Smooth muscle cell (in vitro differentiated cells): Measurements from ENCODE around the gene USP17L25. TPM values are rescaled to one million over a fixed set of nuclear protein-coding genes. Genes with fewer than 3 reads are reported as not detected.
"Not testable (repeated sequence)": the region's sequence is repeated elsewhere in the genome, so short reads cannot be mapped to it uniquely, and the experiment has no call there.

ENCODE experiments used
- DNase-seq: peaks from one replicate; lab custom pipeline; 2025; ENCODE audit not compliant: unreplicated experiment; lab: John Stamatoyannopoulos, UW
- H2AFZ ChIP-seq: fragments of 200-600 bp; sonication (generic); 2 replicates; pipeline ENCODE4 v1.6.0; 2016; ENCODE audit warnings: antibody characterized with exemption, low read depth, mild to moderate bottlenecking
- H3F3A ChIP-seq: fragments of 200-600 bp; sonication (generic); 2 replicates; pipeline ENCODE4 v1.6.0; 2017; ENCODE audit warnings: antibody characterized with exemption, low read depth
- H3K27ac ChIP-seq: fragments of 200-600 bp; sonication (generic); 2 replicates; pipeline ENCODE4 v1.5.1; 2016; ENCODE audit warnings: low read depth, mild to moderate bottlenecking
- H3K27me3 ChIP-seq: fragments of 200-600 bp; sonication (generic); 2 replicates; pipeline ENCODE4 v1.6.1; 2016; ENCODE audit warnings: low read depth, mild to moderate bottlenecking
- H3K36me3 ChIP-seq: fragments of 200-600 bp; sonication (generic); 2 replicates; pipeline ENCODE4 v1.5.1; 2016; ENCODE audit warnings: low read depth
- H3K4me1 ChIP-seq: fragments of 200-600 bp; sonication (generic); 2 replicates; pipeline ENCODE4 v1.5.1; 2016; ENCODE audit warnings: low read depth
- H3K4me2 ChIP-seq: fragments of 200-600 bp; sonication (generic); 2 replicates; pipeline ENCODE4 v1.6.0; 2016; ENCODE audit warnings: mild to moderate bottlenecking
- H3K4me3 ChIP-seq: fragments of 200-600 bp; sonication (generic); 2 replicates; pipeline ENCODE4 v1.5.1; 2016; ENCODE audit warnings: mild to moderate bottlenecking
- H3K79me2 ChIP-seq: fragments of 200-600 bp; sonication (generic); 2 replicates; pipeline ENCODE4 v1.6.0; 2016; ENCODE audit warnings: low read depth, mild to moderate bottlenecking
- H3K9ac ChIP-seq: fragments of 200-600 bp; sonication (generic); 2 replicates; pipeline ENCODE4 v1.6.0; 2016; ENCODE audit warnings: low read depth
- H3K9me3 ChIP-seq: fragments of 200-600 bp; sonication (generic); replicated peaks from 2 replicates; pipeline ENCODE4 v1.5.1; 2016; ENCODE audit warnings: low read depth
- H4K20me1 ChIP-seq: fragments of 200-600 bp; sonication (generic); 2 replicates; pipeline ENCODE4 v1.6.0; 2016; ENCODE audit warnings: low read depth
- WGBS: methylation state at CpG from one replicate; pipeline ENCODE4 v1.1.7; 2016; ENCODE audit warnings: low lambda C conversion rate; 5-methylcytosine and 5-hydroxymethylcytosine counted together
- polyA plus RNA-seq: library from polyadenylated mRNA; unstranded; fragments of >200 nt; fragmentation: Nextera tagmentation; extraction: Ambion mirVana; gene quantifications from 2 replicates; pipeline ENCODE4 v1.2.1, GENCODE V29; 2016
- total RNA-seq: library from RNA; depleted of rRNA; stranded (reverse); fragments of >200 nt; gene quantifications from 2 replicates; pipeline ENCODE4 v1.2.3, GENCODE V29; 2014

The USP17L25 gene
- total and polyA plus RNA-seq, 2 experiments from 2014 or later, result not detected

- not testable (repeated sequence) for H3K79me2 ChIP-seq, H3K27ac ChIP-seq, H3K4me2 ChIP-seq, H3K9ac ChIP-seq, H4K20me1 ChIP-seq, H3K4me3 ChIP-seq, H3K36me3 ChIP-seq, H3K4me1 ChIP-seq, H3F3A ChIP-seq, H3K9me3 ChIP-seq, H2AFZ ChIP-seq, DNase-seq, H3K27me3 ChIP-seq
- WGBS, result no CpG with 5 or more reads among the region's 15 CpGs
Observed at GRCh38 chr4:9362829-9363228, 33.1 kb downstream of the USP17L25 start, which contains the start of gene USP17L30. Gene USP17L30, plus strand, starts transcription at chr4:9363129. Its CDS starts 0 bp downstream, at chr4:9363129.

GRCh38 chr4:9379881-9380280, 50.2 kb downstream of the USP17L25 start:
- not testable (repeated sequence) for H3K27ac ChIP-seq, H3F3A ChIP-seq, H3K79me2 ChIP-seq, H2AFZ ChIP-seq, H3K9ac ChIP-seq, H4K20me1 ChIP-seq, H3K36me3 ChIP-seq, H3K4me2 ChIP-seq, H3K4me3 ChIP-seq, H3K27me3 ChIP-seq, H3K4me1 ChIP-seq, DNase-seq, H3K9me3 ChIP-seq
- 29% methylated on average over 1 of the region's 1 CpG for WGBS

Other genes starting within 250 kb of the USP17L25 start
- not detected in 2 replicates for gene FAM90A26, start 159.5 kb upstream of the USP17L25 start, total RNA-seq
- gene FAM90A26, start 159.5 kb upstream of the USP17L25 start, polyA plus RNA-seq, result not detected in 2 replicates
- gene USP17L10, start 119.3 kb upstream of the USP17L25 start, total RNA-seq, result not detected in 2 replicates
- not detected in 2 replicates for gene USP17L10, start 119.3 kb upstream of the USP17L25 start, polyA plus RNA-seq
- not detected in 2 replicates for gene USP17L11, start 114.5 kb upstream of the USP17L25 start, total RNA-seq
- gene USP17L11, start 114.5 kb upstream of the USP17L25 start, polyA plus RNA-seq, result not detected in 2 replicates
- gene USP17L12, start 109.8 kb upstream of the USP17L25 start, total RNA-seq, result not detected in 2 replicates
- gene USP17L12, start 109.8 kb upstream of the USP17L25 start, polyA plus RNA-seq, result not detected in 2 replicates
- gene USP17L13, start 105.0 kb upstream of the USP17L25 start, total RNA-seq, result not detected in 2 replicates
- gene USP17L13, start 105.0 kb upstream of the USP17L25 start, polyA plus RNA-seq, result not detected in 2 replicates
- not detected in 2 replicates for gene USP17L15, start 95.5 kb upstream of the USP17L25 start, total RNA-seq
- not detected in 2 replicates for gene USP17L15, start 95.5 kb upstream of the USP17L25 start, polyA plus RNA-seq
- not detected in 2 replicates for gene USP17L17, start 86.0 kb upstream of the USP17L25 start, total RNA-seq
- gene USP17L17, start 86.0 kb upstream of the USP17L25 start, polyA plus RNA-seq, result not detected in 2 replicates
- gene USP17L18, start 81.3 kb upstream of the USP17L25 start, total RNA-seq, result not detected in 2 replicates
- gene USP17L18, start 81.3 kb upstream of the USP17L25 start, polyA plus RNA-seq, result not detected in 2 replicates
- gene USP17L19, start 76.5 kb upstream of the USP17L25 start, total RNA-seq, result not detected in 2 replicates
- not detected in 2 replicates for gene USP17L19, start 76.5 kb upstream of the USP17L25 start, polyA plus RNA-seq
- gene USP17L20, start 71.8 kb upstream of the USP17L25 start, total RNA-seq, result not detected in 2 replicates
- gene USP17L20, start 71.8 kb upstream of the USP17L25 start, polyA plus RNA-seq, result not detected in 2 replicates
- gene USP17L21, start 67.0 kb upstream of the USP17L25 start, total RNA-seq, result not detected in 2 replicates
- gene USP17L21, start 67.0 kb upstream of the USP17L25 start, polyA plus RNA-seq, result not detected in 2 replicates
- not detected in 2 replicates for gene USP17L22, start 62.3 kb upstream of the USP17L25 start, total RNA-seq
- gene USP17L22, start 62.3 kb upstream of the USP17L25 start, polyA plus RNA-seq, result not detected in 2 replicates
- gene USP17L24, start 4.7 kb upstream of the USP17L25 start, total RNA-seq, result not detected in 2 replicates
- not detected in 2 replicates for gene USP17L24, start 4.7 kb upstream of the USP17L25 start, polyA plus RNA-seq
- not detected in 2 replicates for gene USP17L26, start 4.7 kb downstream of the USP17L25 start, total RNA-seq
- gene USP17L26, start 4.7 kb downstream of the USP17L25 start, polyA plus RNA-seq, result not detected in 2 replicates
- not detected in 2 replicates for gene USP17L5, start 9.5 kb downstream of the USP17L25 start, total RNA-seq
- gene USP17L5, start 9.5 kb downstream of the USP17L25 start, polyA plus RNA-seq, result not detected in 2 replicates
- gene USP17L27, start 14.2 kb downstream of the USP17L25 start, total RNA-seq, result not detected in 2 replicates
- not detected in 2 replicates for gene USP17L27, start 14.2 kb downstream of the USP17L25 start, polyA plus RNA-seq
- gene USP17L28, start 19.0 kb downstream of the USP17L25 start, total RNA-seq, result not detected in 2 replicates
- gene USP17L28, start 19.0 kb downstream of the USP17L25 start, polyA plus RNA-seq, result not detected in 2 replicates
- gene USP17L29, start 23.7 kb downstream of the USP17L25 start, total RNA-seq, result not detected in 2 replicates
- gene USP17L29, start 23.7 kb downstream of the USP17L25 start, polyA plus RNA-seq, result not detected in 2 replicates
- gene USP17L30, start 33.2 kb downstream of the USP17L25 start, total RNA-seq, result not detected in 2 replicates
- not detected in 2 replicates for gene USP17L30, start 33.2 kb downstream of the USP17L25 start, polyA plus RNA-seq
- not detected in 2 replicates for gene DEFB131A, start 114.5 kb downstream of the USP17L25 start, total RNA-seq
- gene DEFB131A, start 114.5 kb downstream of the USP17L25 start, polyA plus RNA-seq, result not detected in 2 replicates